ENCODE results near the gene BEST3.

The BEST3 gene

DNA sequence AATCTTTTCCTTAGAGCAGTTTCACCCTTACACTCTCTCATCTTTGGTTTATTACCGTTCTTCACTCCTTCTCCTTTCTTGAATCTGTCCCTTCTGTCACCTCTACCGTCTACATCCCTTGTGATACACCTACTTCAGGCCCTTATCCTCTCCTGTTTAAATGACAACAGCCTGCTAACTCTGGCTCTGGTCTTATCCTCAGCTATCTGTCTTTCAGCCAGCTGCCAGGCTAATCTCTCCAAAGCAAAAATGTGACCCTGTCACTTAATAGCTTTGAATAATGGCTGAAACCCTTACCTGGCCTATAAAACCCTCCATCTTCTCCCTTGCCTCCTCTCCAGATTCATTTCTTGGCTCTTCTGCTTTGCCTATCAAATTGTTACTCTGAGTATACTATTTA, 32.3 kb downstream of the BEST3 start:
- no peak for TF ChIP-seq EGR1 (IDR thresholded peaks at IDR 0.05)

DNA sequence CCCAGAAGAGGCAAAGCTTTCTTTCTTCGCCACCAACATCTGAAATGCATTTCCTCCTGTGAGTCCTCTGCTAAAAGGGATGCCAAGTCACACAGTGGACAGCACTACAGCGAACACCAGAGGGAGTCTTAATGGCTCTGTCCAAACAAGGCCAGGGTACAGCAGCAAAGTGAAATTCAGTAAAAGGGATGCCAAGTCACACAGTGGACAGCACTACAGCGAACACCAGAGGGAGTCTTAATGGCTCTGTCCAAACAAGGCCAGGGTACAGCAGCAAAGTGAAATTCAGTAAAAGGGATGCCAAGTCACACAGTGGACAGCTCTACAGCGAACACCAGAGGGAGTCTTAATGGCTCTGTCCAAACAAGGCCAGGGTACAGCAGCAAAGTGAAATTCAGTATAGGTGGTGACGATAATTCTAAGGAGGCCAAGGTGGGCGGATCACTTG, 34.1 kb downstream of the BEST3 start:
- TF ChIP-seq REST (IDR thresholded peaks at IDR 0.05; ENCODE audit: low read depth): peak; percentile 34; the same call in 1 of the 2 replicates
- TF ChIP-seq RAD21 (IDR thresholded peaks at IDR 0.05; ENCODE audit: low read depth): 0 out of 2 replicates have a peak, but pooled peaks have one; percentile 11

DNA sequence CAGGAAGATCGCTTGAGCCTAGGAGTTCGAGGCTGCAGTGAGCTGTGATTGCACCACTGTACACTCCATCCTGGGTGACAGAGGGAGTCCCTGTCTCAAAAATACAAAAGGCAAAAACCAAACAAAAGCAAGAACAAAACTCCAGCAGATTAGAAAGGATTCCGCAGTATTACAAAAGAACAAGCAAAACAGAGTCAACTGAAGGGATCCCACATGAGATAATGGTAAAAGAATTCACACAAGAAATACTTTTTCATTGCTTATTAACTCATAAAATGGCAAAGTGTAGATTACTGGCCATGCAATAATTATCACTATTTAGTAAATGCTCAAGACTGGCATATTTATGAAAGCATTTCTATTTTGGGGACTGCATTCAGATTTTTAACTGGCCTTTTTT, 35.4 kb downstream of the BEST3 start:
- TF ChIP-seq TAF1 (IDR thresholded peaks at IDR 0.05; ENCODE audit: low read depth) (no peak), CREB1 (IDR thresholded peaks at IDR 0.05; ENCODE audit: low read depth) (no peak), TEAD4 (IDR thresholded peaks at IDR 0.05) (no peak), RAD21 (IDR thresholded peaks at IDR 0.05; ENCODE audit: low read depth) (no peak), REST (IDR thresholded peaks at IDR 0.05; ENCODE audit: low read depth) (no peak), YY1 (IDR thresholded peaks at IDR 0.05; ENCODE audit: low read depth) (no peak), TCF12 (IDR thresholded peaks at IDR 0.05; ENCODE audit: low read depth) (no peak), EP300 (IDR thresholded peaks at IDR 0.05; ENCODE audit: borderline replicate concordance) (no peak), NFIC (IDR thresholded peaks at IDR 0.05) (no peak)

DNA sequence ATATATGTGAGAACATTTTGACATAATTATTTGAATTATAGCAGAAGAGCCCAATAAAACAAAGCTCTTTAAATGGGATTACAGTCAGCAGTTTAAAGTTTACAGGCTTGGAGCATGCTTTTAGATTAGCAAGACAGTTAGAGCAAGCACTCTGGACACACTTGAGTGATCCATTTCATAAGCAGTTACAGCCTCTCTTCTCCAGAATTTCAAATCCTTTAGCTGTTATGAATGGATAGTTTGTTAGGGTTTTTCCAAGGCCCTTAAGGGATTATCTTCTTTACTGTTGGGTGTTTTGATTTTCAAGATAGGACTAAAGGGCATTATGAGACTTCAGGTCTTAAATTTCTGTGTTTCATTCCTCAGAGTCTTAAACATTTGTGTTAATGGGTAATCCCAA, 36.3 kb downstream of the BEST3 start:
- no peak for TF ChIP-seq USF1 (IDR thresholded peaks at IDR 0.05)
- no peak for TF ChIP-seq FOXM1 (IDR thresholded peaks at IDR 0.05; ENCODE audit: borderline replicate concordance, low read depth)
- TF ChIP-seq NFIC (IDR thresholded peaks at IDR 0.05): no peak
- no peak for TF ChIP-seq EGR1 (IDR thresholded peaks at IDR 0.05)
- no peak for TF ChIP-seq REST (IDR thresholded peaks at IDR 0.05; ENCODE audit: low read depth)
- no peak for TF ChIP-seq YY1 (IDR thresholded peaks at IDR 0.05; ENCODE audit: low read depth)
- no peak for TF ChIP-seq TEAD4 (IDR thresholded peaks at IDR 0.05)
- TF ChIP-seq CEBPB (IDR thresholded peaks at IDR 0.05): no peak
- TF ChIP-seq CREB1 (IDR thresholded peaks at IDR 0.05; ENCODE audit: low read depth): no peak
- no peak for TF ChIP-seq MAX (IDR thresholded peaks at IDR 0.05)
- no peak for TF ChIP-seq EP300 (IDR thresholded peaks at IDR 0.05; ENCODE audit: borderline replicate concordance)
- TF ChIP-seq TAF1 (IDR thresholded peaks at IDR 0.05; ENCODE audit: low read depth): no peak
- no peak for TF ChIP-seq TCF12 (IDR thresholded peaks at IDR 0.05; ENCODE audit: low read depth)
- TF ChIP-seq ZBTB7A (IDR thresholded peaks at IDR 0.05; ENCODE audit: low read depth): no peak
- TF ChIP-seq RAD21 (IDR thresholded peaks at IDR 0.05; ENCODE audit: low read depth): no peak

GRCh38 chr12:69661386-69661785, 37.7 kb downstream of the BEST3 start:
- TF ChIP-seq ZBTB7A (IDR thresholded peaks at IDR 0.05; ENCODE audit: low read depth): no peak

- TF ChIP-seq FOXM1 (IDR thresholded peaks at IDR 0.05; ENCODE audit: borderline replicate concordance, low read depth) (no peak), USF1 (IDR thresholded peaks at IDR 0.05) (no peak), CREB1 (IDR thresholded peaks at IDR 0.05; ENCODE audit: low read depth) (no peak), TCF12 (IDR thresholded peaks at IDR 0.05; ENCODE audit: low read depth) (no peak), RAD21 (IDR thresholded peaks at IDR 0.05; ENCODE audit: low read depth) (no peak), EP300 (IDR thresholded peaks at IDR 0.05; ENCODE audit: borderline replicate concordance) (no peak), NFIC (IDR thresholded peaks at IDR 0.05) (no peak), YY1 (IDR thresholded peaks at IDR 0.05; ENCODE audit: low read depth) (no peak), TAF1 (IDR thresholded peaks at IDR 0.05; ENCODE audit: low read depth) (no peak), ZBTB7A (IDR thresholded peaks at IDR 0.05; ENCODE audit: low read depth) (no peak), REST (IDR thresholded peaks at IDR 0.05; ENCODE audit: low read depth) (no peak), EGR1 (IDR thresholded peaks at IDR 0.05) (no peak), MAX (IDR thresholded peaks at IDR 0.05) (no peak), TEAD4 (IDR thresholded peaks at IDR 0.05) (no peak), CEBPB (IDR thresholded peaks at IDR 0.05) (no peak)
These were observed 38.8 kb downstream of the BEST3 start for GRCh38 chr12:69660164-69660863.
